NCI-H2029 (cell line): ENCODE results near the gene WWP2.
A peak's percentile ranks its signal among the peaks of the same experiment; 100 is the strongest.

Experiments used
- DNase-seq: peaks from one replicate; lab custom pipeline; 2025; lab: John Stamatoyannopoulos, UW

The WWP2 gene

GRCh38 chr16:69890114-69890891 lies 128.2 kb downstream of the WWP2 start:
- peak; percentile 44 for DNase-seq

DNA sequence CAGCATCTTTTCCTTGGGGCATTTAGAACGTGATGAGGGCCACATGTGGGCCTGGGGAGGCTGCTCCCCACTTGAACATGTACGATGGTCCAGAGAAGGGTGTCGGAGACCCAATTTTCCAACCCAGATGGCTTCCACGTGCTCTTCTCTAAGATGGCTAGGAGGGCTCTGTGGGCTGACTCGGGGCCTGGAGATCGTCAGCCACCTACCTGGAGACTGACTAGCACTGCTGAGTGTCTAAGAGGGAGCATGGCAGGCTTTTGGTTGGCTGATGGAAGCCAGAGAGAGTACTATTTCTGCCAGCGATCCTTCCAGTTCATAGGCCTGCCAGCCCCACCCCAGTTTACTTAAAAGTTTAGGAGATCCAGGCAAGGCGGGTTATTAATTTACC lies 128.8 kb downstream of the WWP2 start:
- no peak for DNase-seq

DNA sequence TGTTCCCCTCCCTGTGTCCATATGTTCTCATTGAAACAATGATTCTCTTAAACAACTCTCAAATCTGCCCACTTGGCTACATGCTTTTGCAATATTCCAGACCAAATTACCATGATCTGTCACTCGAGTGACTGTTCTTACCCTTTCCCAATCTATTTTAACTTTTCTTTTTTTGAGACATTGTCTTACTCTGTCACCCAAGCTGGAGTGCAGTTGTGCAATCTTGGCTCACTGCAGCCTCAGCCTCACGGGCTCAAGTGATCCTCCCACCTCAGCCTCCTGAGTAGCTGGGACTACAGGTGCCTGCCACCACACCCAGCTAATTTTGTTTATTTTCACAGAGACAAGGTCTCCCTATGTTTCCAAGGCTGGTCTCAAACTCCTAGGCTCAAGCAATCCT lies 130.2 kb downstream of the WWP2 start:
- no peak for DNase-seq

- DNase-seq = no peak
Observed at GRCh38 chr16:69893106-69893505, 131.0 kb downstream of the WWP2 start.

DNA sequence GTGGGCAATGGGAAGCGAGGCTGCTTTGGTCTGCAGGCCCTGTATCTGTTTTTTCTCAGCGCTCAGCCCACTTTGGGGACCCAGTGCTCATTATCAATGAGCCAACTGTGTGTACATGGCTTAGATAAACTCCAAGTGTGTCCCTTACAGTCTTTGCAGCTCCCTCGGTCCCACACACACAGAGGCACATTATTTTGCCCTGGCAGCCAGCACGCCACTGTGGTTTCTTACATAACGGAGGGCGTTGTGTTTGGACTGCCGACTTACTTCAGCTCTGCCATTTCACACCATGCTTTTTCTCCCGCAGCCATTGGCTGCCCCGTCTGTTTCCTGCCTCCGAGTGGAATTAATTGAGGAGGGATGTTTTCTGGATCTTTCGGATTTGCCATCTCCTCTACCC lies 132.5 kb downstream of the WWP2 start:
- no peak for DNase-seq

DNA sequence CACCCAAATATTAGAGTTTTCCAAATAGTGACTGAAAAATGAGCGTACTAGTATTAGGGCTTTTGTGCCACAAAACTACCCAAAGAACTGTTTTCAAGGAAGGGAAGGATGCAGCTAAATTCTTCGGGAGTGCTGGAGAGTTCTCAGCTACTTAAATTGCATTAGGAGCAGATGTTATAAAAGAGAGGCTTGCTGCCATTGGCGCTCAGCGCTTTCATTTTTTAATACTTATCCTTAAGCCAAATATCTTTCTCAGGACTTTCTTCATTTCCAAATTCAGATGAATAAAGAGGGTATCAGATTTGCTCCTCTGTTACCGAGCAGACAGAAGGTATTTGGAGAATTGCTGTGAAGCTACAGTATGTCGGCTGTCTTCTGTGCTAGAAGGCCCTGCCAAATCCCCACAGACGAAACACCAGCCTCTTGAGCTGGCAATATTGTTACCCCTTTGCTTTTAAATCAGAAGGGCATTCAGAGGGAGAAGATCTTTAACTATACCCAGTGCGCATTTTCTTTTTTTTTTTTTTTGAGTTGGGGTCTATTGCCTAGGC lies 141.8 kb downstream of the WWP2 start:
- no peak for DNase-seq

GRCh38 chr16:69904495-69905170 lies 142.5 kb downstream of the WWP2 start:
- DNase-seq = peak; percentile 15

DNA sequence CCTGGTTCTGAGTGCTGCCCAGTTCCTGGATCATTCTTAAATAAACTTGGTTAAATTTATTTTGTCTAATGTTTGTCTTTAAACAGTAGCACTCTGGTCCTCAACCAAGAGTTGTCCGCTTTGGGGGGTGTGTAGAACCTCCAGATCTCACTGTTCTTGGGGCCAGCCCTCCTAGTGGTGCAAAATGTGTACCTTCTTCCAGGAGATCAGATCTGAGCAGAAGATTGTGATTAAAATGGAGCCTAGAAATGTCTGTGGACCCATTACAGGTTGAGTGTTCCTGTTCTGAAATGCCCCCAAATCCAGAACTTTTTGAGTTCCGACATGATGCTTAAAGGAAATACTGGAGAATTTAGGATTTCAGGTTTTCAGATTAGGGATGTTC lies 143.0 kb downstream of the WWP2 start:
- no peak for DNase-seq

- no peak for DNase-seq
Observed at GRCh38 chr16:69906838-69907401, 144.8 kb downstream of the WWP2 start.

DNA sequence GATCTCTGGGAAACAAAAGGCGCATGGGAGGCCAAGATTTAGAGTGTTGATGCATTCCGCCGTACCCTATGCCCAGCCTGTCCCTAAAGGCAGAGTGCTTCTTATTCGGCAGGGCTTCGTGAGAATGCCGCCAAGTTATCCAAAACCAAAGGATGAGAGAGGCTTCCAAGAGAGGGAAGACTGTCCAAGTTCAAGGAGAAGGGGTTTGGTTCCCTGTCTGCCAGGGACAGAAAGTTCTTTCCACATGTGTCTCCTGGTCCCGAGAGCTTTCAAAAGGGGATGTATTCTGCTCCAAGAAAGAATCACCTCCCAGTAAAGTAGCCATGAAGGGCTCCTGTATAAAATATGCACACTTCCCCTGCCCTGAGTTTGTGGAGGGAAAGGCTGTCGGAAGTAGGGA lies 146.9 kb downstream of the WWP2 start:
- DNase-seq = no peak

GRCh38 chr16:69909760-69910159 lies 147.6 kb downstream of the WWP2 start:
- DNase-seq = no peak

GRCh38 chr16:69910964-69911363 lies 148.8 kb downstream of the WWP2 start:
- no peak for DNase-seq

GRCh38 chr16:69916462-69916861 lies 154.3 kb downstream of the WWP2 start:
- DNase-seq = no peak

GRCh38 chr16:69917311-69917710 lies 155.2 kb downstream of the WWP2 start:
- no peak for DNase-seq

GRCh38 chr16:69917739-69918138 lies 155.6 kb downstream of the WWP2 start:
- DNase-seq = no peak

GRCh38 chr16:69918241-69918640 lies 156.1 kb downstream of the WWP2 start:
- no peak for DNase-seq

DNA sequence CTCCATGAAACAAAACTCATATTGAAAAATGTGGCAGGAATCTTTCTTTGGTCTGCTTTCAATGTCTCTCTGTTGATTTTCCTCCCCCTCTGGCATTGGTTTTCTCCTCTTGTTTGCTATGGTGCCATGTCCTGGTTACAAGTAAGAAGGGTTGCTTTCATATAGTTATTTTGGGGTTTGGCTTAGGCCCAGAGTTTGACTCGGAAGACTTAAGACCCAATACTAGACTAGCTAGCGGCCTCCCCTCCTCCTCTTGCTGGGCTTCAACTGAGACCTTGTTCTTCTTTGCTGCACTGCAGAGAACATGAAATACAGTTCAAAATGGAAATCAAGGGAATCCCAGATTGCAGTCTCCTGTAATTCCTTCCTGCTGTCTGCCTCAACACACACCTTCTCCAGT lies 159.0 kb downstream of the WWP2 start:
- no peak for DNase-seq

GRCh38 chr16:69922200-69922599 lies 160.1 kb downstream of the WWP2 start:
- no peak for DNase-seq

DNA sequence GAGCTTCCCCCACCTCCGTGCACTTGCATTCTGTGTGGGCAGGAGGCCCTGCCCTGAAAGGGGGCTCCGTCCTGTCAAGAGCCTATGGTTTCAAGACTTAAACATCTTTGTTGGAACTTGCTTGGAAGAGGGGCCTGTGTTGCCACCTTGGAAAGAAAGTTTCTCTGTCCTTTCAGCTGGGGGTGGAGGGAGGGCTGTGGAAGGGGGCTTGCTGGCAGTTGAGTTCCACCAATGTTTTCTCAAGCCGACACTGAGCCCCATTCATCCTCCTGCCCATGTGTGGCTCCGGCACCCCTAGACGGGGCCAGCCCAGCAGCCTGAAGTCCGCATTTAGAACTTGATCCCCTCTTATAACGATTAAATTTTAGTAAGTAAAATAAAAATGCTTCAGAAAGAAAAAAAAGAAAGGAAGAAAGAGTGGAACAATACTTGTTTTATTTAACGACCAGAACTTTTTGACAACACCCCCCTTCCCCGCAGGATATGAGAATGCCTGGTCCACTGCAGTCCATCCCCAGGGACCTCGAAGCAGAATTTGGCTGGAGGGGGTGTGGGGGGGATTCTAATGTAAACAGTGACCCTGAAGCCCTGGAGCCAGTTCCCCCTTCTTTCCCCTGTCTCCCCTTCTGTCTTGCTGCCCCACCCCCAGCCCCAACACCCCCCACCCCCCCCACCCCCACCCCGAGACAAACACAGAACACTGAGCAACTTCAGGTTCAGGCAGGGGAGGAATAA lies 162.1 kb downstream of the WWP2 start:
- DNase-seq = no peak

DNA sequence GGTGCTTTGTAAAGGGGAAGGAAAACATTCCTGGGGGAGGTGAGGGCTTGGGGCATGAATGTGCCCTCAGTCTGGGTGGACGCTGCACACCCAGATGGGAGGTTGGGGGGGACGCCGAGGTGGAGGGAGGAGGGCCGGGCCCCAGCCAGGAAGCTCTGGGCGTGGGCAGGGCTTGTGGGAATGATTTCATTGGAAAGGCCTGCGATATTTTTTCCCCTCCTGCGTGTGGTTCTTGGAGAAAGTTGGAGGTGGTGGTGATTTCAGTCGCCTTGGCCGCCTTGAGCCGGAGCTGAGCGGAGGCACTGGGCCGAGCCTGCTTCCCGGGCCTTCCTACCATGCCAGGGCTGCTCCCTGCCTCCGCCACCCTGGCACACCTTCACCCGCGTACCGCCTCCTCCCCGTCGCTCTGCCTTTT lies 162.7 kb downstream of the WWP2 start:
- no peak for DNase-seq

GRCh38 chr16:69925311-69925710 lies 163.2 kb downstream of the WWP2 start:
- no peak for DNase-seq

GRCh38 chr16:69926241-69926640 lies 164.1 kb downstream of the WWP2 start:
- DNase-seq = no peak
